ENCODE measurements around the gene SLC25A2.

DNA sequence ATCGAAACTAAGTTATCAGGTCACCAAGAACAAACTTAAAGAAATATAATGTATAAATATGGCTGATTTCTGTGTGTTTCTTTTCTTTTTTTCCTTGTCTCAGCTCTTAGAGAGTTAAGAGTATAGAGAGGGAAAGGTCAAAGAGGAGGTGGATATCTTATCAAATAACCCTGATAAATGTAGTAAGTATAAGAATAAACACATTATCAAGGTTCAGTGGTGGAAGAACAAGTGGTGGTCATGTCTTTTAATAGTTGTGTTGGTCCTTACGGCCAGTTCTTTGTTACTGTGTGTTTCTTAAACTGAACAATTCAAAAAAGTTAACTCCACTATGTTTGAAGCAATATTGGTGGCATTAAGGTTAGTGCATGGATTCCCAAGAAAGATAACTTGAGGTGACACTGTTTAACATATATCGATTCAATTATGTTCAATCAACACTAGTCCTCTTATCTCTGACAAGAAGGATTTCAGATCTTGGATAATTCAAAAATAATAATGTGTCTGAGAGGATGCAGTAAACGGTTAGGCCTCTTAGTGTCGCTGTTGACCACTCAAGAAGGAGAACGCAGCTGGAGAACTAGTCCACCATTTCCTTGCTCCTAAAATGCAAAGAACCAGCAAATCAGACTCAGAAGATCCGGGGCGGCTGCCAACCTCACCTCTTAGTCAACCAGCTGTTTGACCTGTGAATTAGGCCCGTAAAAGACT is 39.5 kb upstream of the SLC25A2 start, which contains the start of gene PCDHGA3:
- no peak for TF ChIP-seq EZH2phosphoT487 (IDR thresholded peaks at IDR 0.05; ENCODE audit: borderline replicate concordance)
- TF ChIP-seq POLR2A (IDR thresholded peaks at IDR 0.05; ENCODE audit: borderline replicate concordance, extremely low read depth, insufficient read depth, insufficient read length): no peak
- no peak for TF ChIP-seq EZH2 (IDR thresholded peaks at IDR 0.05)
- TF ChIP-seq SRF (IDR thresholded peaks at IDR 0.05; ENCODE audit: low read depth): no peak
